NCI-H2227 (cell line): ENCODE measurements around the gene PITX2.
A peak's percentile ranks its signal among the peaks of the same experiment; 100 is the strongest.

Experiments used
- DNase-seq: peaks from one replicate; lab custom pipeline; 2025; ENCODE audit not compliant: unreplicated experiment; lab: John Stamatoyannopoulos, UW

PITX2 gene

GRCh38 chr4:110624904-110625494 is 2.1 kb upstream of the PITX2 start:
- DNase-seq: no peak

DNA sequence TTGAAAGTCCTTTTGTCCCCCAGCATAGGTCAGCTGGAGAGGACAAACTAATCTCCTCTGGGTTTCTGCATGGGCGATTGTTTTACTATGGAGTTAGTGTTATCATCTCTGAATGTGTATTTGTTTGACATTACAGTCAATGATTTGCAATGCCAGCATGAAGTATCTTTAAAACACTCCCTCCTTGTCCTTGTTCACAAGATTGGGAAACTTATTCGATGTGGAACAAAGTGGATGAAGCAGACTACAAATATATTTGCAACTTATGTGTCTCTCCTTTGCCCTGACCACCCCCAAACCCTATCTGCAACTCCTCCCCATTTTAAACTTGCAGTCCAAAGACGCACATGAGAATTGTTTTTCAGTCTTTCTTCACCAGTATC is 1.5 kb upstream of the PITX2 start:
- DNase-seq: no peak

GRCh38 chr4:110623718-110624397 is 981 bp upstream of the PITX2 start:
- no peak for DNase-seq

DNA sequence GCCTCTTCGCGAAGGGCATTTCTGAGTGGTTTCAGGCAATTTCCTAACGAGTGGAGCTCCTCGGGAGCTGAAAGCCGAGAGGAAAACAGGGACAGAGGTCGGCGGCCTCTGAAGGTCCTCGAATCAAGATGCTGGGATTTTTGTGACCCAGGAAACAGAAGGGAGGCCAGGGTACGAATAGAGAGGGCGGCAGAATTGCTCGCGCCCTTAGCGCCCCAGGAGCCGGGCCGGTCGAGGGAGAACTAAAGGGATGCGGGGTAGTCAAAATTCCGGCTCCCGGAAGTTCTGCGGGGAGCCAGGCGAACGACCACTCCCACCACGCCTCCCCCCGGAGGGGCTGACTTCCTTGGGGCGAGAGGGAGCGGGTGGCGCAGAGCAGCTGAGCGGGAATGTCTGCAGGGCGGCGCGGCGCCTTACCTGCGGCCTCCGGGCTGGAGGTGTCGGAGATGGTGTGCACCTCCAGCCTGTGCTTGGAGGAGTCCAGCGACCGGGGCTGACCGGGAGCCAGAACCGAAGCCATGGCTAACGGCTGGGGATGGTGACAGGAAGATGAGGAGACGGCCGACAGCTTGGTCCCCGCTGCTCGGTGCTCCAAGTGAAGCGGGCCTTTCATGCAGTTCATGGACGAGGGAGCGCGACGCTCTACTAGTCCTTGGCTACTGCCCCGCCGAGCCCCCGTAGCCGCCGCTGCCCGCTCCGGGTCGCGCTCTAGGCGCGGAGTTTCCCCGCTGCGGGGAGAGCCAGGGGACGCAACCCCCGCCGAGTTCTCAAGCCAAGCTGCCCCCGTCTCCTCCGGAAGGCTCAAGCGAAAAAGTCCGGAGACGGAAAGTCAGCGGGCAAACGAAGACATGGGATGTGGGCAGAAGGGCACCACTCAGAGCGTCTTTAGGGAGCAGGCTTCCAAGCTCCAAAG is 782 bp downstream of the PITX2 start:
- DNase-seq: no peak

DNA sequence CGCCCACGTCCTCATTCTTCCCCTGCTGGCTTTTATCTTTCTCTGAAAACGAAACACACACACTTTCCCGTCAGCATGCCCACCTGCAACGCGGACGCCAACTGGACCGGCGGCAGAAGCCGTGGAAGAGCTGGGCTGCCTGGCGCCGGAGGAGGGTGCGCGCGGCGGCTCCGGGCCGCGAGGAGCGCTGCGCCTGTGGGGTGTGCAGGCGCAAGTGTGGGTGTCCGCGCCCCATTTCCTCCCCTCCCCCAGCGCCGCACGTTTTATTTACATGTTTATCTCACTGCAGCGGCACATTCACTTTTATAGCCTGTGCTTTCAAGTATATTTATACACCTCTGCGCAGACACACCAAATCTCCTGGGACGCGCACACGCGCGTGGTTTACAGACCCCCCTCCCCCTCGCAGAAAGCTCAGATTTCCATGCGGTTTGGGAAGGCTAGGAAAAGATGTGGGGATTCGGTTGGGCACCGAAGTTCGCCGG is 1.5 kb downstream of the PITX2 start:
- DNase-seq: no peak

DNA sequence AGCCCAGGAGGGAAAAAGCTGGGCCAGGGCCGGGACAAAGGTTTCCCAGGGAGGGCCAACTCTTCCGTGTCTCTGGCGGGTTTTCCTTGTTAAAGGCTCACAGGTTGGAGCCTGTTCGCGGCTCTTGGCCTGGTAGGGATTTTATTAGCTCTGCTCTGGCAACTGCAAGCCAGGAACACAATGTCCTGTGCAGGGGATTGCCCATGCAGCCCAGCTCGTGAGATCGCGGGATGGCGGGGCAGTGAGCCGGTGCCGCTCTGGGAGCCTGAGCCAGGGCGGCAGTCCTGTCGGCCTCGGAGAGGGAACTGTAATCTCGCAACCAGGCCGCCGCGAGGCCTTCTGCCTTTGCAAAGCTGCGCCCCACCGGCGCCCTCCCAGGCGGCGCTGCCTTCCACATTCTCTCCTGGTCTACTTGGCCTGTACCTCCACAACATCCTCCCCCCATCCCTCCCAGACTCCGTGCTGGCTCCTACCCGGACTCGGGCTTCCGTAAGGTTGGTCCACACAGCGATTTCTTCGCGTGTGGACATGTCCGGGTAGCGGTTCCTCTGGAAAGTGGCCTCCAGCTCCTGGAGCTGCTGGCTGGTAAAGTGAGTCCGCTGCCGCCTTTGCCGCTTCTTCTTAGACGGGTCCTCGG is 2.1 kb downstream of the PITX2 start:
- peak; percentile 35 for DNase-seq

GRCh38 chr4:110620322-110620690 is 2.6 kb downstream of the PITX2 start:
- no peak for DNase-seq

DNA sequence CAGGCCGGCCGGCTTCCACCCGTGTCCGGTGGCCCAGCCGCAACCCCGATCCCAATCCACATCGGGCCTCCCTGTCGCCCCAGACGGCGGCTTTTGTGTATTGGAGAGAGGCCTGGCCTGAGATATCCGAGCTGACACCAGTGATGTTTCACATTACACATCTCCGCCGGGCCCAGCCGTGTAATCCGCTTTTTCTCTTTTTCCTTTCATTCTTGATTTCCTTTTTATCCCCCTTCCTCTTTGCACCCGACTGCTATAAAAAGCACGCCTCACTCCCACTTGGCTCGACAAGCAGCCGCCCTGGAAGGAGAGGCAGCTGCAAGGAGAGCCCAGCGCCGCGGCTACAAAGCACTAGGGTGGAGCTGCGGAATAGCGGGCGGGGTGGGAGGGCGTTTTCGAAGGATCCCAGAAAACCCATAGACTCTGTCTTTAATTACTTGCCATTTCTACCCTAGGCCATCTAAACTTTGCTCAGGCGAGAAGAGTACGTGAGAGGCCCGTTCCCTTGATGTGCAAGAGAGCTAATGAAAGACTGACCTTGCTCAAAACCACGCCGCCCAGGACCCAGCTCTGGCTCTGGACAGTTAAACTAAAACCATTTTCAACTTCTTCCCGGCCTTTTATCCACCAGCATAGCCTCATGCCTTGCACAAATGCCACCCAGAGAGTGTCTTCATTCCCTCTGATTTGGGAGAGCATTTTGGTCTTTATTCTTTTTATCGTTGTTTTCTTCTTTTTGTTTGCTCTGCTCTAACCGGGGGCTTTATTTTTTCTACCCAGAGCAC is 3.2 kb downstream of the PITX2 start:
- DNase-seq: no peak

- no peak for DNase-seq
Observed at GRCh38 chr4:110618581-110619462, 4.1 kb downstream of the PITX2 start.

DNA sequence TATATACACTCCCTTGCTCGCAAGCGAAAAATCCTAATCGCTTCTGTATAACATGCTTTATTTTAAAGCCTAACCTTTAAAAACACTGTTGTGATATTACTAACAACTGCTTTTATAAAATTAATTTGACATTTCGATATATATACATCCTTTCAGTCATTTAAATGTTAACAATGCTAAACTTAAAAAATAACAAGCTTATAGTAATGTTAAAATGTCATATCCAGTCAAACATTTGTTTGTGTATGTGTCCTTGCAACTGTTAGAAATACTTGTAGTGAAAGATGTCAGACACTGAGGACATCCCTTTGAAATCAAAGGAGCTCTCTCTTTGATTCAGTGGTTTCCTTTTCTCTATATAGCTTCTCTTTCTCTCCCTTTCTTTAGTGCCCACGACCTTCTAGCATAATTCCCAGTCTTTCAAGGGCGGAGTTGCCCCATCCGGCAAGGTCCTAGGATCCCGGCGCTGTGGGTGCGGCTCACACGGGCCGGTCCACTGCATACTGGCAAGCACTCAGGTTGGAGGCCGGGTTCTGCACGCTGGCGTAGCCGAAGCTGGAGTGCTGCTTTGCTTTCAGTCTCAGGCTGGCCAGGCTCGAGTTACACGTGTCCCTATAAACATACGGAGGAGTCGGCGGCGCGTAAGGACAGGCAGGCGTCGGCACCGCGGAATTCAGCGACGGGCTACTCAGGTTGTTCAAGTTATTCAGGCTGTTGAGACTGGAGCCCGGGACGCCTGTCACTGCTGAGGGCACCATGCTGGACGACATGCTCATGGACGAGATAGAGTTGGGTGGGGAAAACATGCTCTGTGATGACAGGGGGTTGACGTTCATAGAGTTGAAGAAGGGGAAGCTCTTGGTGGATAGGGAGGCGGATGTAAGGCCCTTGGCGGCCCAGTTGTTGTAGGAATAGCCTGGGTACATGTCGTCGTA is 5.0 kb downstream of the PITX2 start:
- no peak for DNase-seq

DNA sequence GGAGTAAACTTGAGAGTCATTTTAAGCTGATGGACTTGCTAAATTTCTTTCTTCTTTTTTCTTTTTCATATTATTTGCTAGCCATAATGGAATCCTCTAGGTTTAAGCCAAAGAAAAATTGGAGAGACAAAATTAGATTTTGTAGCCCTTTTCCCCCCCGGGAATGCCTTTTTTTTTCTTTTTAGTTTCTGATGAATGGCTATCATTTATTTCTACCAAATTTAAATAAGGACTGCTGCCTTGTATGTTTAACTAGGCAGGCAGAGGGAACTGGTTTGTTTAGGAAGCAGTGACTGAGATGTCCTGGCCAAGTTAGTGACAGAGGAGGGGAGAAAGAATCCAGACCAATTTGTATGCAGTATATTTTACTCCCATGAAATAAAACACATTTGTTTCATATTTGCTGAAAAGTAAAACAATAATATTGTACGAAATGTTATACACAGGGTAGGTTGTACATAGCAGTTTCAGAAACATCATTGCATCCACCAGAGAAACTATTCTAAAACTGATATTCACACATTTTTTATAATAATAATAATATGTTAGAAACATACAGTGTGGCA is 5.7 kb downstream of the PITX2 start:
- DNase-seq: no peak

- DNase-seq: no peak
Observed at GRCh38 chr4:110616238-110617074, 6.4 kb downstream of the PITX2 start.

DNA sequence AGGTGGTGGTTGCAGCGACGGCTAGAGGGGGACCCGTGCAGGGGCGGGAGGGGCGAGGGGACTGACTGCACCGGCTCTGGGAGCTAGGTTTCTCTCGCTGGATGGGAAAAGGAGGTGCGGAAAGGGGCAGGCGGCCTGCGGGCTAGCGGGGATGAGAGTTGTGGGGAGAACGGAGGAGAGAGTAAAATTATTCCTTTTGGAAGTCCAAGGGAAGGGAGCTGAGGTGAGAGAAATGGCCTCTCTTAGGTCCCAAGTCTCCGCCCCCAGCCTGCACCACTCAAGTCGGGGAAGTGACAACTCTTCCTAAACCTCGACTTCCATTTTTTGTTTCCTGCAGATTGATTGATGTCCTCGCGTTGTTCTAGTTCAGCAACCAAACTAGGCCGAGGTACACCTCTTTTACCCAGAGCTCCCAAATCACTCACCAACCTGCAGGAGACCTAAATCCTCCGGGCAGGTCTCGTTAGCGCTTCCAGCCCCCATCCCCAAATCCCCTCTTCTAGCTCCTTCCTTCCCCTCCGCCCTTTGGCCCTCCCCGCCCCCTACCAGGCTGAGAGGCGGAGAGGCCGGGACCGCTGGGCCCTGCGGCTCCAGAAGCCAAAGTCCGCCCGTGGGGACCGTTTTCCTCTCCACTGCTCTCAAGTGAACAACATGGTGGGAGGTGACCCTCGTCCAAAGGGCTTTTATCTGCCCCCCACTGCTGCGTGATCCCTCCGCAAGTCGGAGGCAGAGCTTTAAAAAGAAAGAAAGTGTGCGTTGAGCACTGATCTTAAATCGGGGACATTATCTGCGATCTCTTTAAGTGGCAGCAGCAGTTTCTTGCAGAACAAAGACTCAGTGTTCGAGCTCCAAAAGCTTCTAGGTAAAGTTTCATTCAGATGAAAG is 7.3 kb downstream of the PITX2 start:
- no peak for DNase-seq

GRCh38 chr4:110614976-110615352 is 7.9 kb downstream of the PITX2 start:
- no peak for DNase-seq

GRCh38 chr4:110614173-110614963 is 8.5 kb downstream of the PITX2 start:
- DNase-seq: no peak

DNA sequence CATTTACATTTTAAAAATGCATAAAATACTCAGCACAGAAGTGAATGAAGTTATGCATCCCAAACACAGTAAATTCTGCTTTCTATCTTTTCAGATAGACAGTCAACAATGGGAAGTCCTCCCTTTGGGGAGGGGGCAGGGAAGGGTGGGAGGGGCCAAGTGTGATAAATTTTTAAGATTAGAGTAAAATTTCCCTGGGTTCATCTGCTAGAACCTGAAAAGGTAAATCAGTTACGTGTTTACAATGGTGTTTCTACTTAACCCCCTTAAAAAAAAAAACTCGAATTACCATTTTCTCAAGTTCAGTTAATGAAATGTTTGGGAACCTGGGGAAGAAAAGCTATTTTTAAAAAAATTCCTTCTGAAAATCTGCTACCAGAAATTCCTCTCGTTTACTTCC is 9.1 kb downstream of the PITX2 start:
- DNase-seq: no peak
